Naive thymus-derived CD4-positive, alpha-beta T cell (primary cell): Measurements from ENCODE around the gene TEAD4. TPM values are rescaled to one million over a fixed set of nuclear protein-coding genes. Genes with fewer than 3 reads are reported as not detected.
A peak's percentile ranks its signal among the peaks of the same experiment; 100 is the strongest.
"Not testable (repeated sequence)": the region's sequence is repeated elsewhere in the genome, so short reads cannot be mapped to it uniquely, and the experiment has no call there.

Source experiments
- ATAC-seq: fragments of 150-1000 bp; cut with Tn5 transposase; 2 replicates; pipeline ENCODE4 v1.10.0; 2021; ENCODE audit warnings: mild to moderate bottlenecking, moderate library complexity
- CTCF ChIA-PET: fragments of 350-600 bp; sonication (Branson Sonifier 250); formaldehyde crosslinking; loops from one replicate; lab custom pipeline; 2021; ENCODE audit warnings: antibody characterized with exemption; lab: Charles Lee
- POLR2A ChIA-PET: fragments of 350-600 bp; sonication (Branson Sonifier 250); formaldehyde crosslinking; loops from one replicate; lab custom pipeline; 2021; ENCODE audit warnings: antibody characterized with exemption, inconsistent platforms; lab: Charles Lee
- DNase-seq, 9 donors: peaks; one replicate each; pipeline versions ENCODE4 v3.0.0 to v3.0.0-alpha.2; 2020 to 2022; ENCODE audit warnings: mixed read lengths in 1 of 9
- H3K27ac ChIP-seq: one replicate; pipeline ENCODE4 v1.7.0; 2013; ENCODE audit warnings: mild to moderate bottlenecking, low read depth, low read length, moderate library complexity
- H3K27me3 ChIP-seq, 2 donors: one replicate each; pipeline ENCODE4 v1.7.0; 2013; ENCODE audit warnings: low read length in 2 of 2, mild to moderate bottlenecking in 2 of 2, moderate library complexity in 2 of 2; ENCODE audit not compliant: control insufficient read depth in 2 of 2, insufficient read depth in 2 of 2
- H3K36me3 ChIP-seq, 3 experiments: 1 replicate in 2 of 3; 2 replicates in 1 of 3; pipeline ENCODE4 v1.7.0; 2013; ENCODE audit warnings: low read length in 3 of 3, mild to moderate bottlenecking in 3 of 3, moderate library complexity in 1 of 3; ENCODE audit not compliant: insufficient read depth in 3 of 3, control insufficient read depth in 2 of 3
- H3K4me1 ChIP-seq, 2 donors: one replicate each; pipeline ENCODE4 v1.7.0; 2013; ENCODE audit warnings: low read length in 2 of 2, mild to moderate bottlenecking in 2 of 2, moderate library complexity in 1 of 2; ENCODE audit not compliant: control insufficient read depth in 2 of 2, insufficient read depth in 2 of 2
- H3K4me3 ChIP-seq: 2 replicates; pipeline ENCODE4 v1.7.0; 2013; ENCODE audit warnings: mild to moderate bottlenecking, low read length
- H3K9me3 ChIP-seq, 3 experiments: 1 replicate in 2 of 3; 2 replicates in 1 of 3; pipeline ENCODE4 v1.7.0; 2013; ENCODE audit warnings: low read length in 3 of 3; ENCODE audit not compliant: control insufficient read depth in 2 of 3
- H3K27ac Mint-ChIP-seq, 9 donors: one replicate each; pipeline ENCODE4 v1.8.0; 2020 to 2022; ENCODE audit warnings: mixed read lengths in 9 of 9, mild to moderate bottlenecking in 8 of 9, moderate library complexity in 5 of 9, inconsistent platforms in 2 of 9
- H3K27me3 Mint-ChIP-seq, 5 donors: one replicate each; pipeline ENCODE4 v1.8.0; 2021 to 2022; ENCODE audit warnings: mixed read lengths in 5 of 5, mild to moderate bottlenecking in 1 of 5
- H3K36me3 Mint-ChIP-seq, 5 donors: one replicate each; pipeline ENCODE4 v1.8.0; 2020 to 2022; ENCODE audit warnings: mixed read lengths in 5 of 5, mild to moderate bottlenecking in 3 of 5, inconsistent platforms in 1 of 5
- H3K4me1 Mint-ChIP-seq, 7 donors: one replicate each; pipeline ENCODE4 v1.8.0; 2020 to 2022; ENCODE audit warnings: mixed read lengths in 7 of 7, mild to moderate bottlenecking in 3 of 7, inconsistent platforms in 1 of 7
- H3K4me3 Mint-ChIP-seq, 10 donors: one replicate each; pipeline ENCODE4 v1.8.0; 2020 to 2022; ENCODE audit warnings: mild to moderate bottlenecking in 10 of 10, mixed read lengths in 10 of 10, moderate library complexity in 6 of 10, inconsistent platforms in 2 of 10
- H3K9me3 Mint-ChIP-seq, 11 donors: one replicate each; pipeline ENCODE4 v1.8.0; 2020 to 2022; ENCODE audit warnings: mixed read lengths in 11 of 11, mild to moderate bottlenecking in 4 of 11, inconsistent platforms in 1 of 11, moderate library complexity in 1 of 11
- intact Hi-C, 2 donors: fragments of 100-400 bp; cut with micrococcal nuclease; formaldehyde crosslinking; loops; one replicate each; pipeline ENCODE4 v1.15.1; 2023
- polyA plus RNA-seq, 2 donors: library from polyadenylated mRNA; unstranded; fragments of 300-500 nt; fragmentation: Illumina TruSeq; gene quantifications; one replicate each; pipeline ENCODE4 v1.2.3, GENCODE V29; 2021
- total RNA-seq, 6 experiments: library from RNA in 5 of 6; stranded (reverse) in 5 of 6; gene quantifications; 1 replicate in 5 of 6; 2 replicates in 1 of 6; pipeline ENCODE4 v1.2.3 and lab custom pipeline; 2021 to 2026

The TEAD4 gene
- total and polyA plus RNA-seq, 7 experiments from 2014 or later: 1.8 TPM; not detected in 6

DNA sequence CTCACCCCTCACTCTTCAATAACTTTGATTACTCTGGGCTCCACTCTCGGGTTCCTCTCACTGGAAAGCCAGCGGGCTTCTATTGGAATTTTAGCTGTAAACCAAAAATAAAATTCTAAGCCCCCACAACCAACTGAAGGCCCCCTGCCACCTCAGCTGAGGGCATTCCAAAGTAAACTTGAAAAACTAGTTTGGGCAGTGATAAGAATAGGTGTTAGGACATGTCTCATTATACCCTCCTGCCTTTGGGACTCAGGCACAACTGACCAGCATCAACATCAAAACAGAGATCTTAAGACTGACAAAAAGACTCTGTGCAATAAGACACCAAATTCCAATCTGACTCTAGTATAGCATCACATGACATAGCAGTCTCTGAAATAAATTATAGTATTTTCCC is 106.1 kb downstream of the TEAD4 start:
- Histone ChIP-seq H3K27me3 (no peaks in the 10 kb centered on the region), H3K36me3 (no peaks in the 10 kb centered on the region), H3K27ac (no peak overlapping the region), H3K4me3 (no peak overlapping the region), H3K9me3 (peaks cover 0 to 8% (median 0%) of the 10 kb centered on the region in 3 experiments), H3K4me1 (no peaks in the 10 kb centered on the region)
- Mint-ChIP-seq H3K9me3 (peaks cover 0 to 22% (median 9%) of the 10 kb centered on the region in 11 donors), H3K36me3 (peaks cover 0 to 9% (median 4%) of the 10 kb centered on the region in 5 donors), H3K4me3 (no peak overlapping the region), H3K27ac (no peak overlapping the region), H3K27me3 (peaks cover 19 to 42% (median 35%) of the 10 kb centered on the region in 5 donors), H3K4me1 (peaks cover 0 to 6% (median 0%) of the 10 kb centered on the region in 7 donors)
- ATAC-seq: no peak
- CTCF ChIA-PET: no interaction called here
- intact Hi-C loops: no loop called here
- no peak for DNase-seq
- POLR2A ChIA-PET: no interaction called here

DNA sequence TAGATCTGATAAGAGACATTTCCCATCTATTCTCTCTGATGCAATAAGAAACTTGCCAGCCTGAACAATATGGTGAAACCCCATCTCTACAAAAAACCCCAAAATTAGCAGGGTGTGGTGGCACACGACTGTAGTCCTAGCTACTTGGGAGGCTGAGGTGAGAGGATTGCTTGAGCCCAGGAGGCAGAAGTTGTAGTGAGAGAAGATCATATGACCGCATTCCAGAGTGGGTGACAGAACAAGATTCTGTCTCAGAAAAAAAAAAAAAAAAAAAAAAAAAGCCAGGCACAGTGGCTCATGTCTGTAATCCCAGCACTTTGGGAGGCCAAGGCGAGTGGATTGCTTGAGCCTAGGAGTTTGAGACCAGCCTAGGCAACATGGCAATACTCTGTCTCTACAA is 106.6 kb downstream of the TEAD4 start:
- peaks cover 15 to 40% (median 31%) of the 10 kb centered on the region in 5 donors for H3K27me3 Mint-ChIP-seq
- H3K9me3 Mint-ChIP-seq: peaks cover 0 to 22% (median 9%) of the 10 kb centered on the region in 11 donors
- ATAC-seq, POLR2A ChIA-PET, H3K27ac ChIP-seq, H3K4me3 ChIP-seq, H3K4me1 Mint-ChIP-seq, CTCF ChIA-PET, H3K27ac Mint-ChIP-seq, intact Hi-C loops, H3K4me3 Mint-ChIP-seq, H3K36me3 Mint-ChIP-seq, H3K4me1 ChIP-seq, H3K36me3 ChIP-seq, H3K27me3 ChIP-seq, H3K9me3 ChIP-seq, DNase-seq: not testable (repeated sequence)

DNA sequence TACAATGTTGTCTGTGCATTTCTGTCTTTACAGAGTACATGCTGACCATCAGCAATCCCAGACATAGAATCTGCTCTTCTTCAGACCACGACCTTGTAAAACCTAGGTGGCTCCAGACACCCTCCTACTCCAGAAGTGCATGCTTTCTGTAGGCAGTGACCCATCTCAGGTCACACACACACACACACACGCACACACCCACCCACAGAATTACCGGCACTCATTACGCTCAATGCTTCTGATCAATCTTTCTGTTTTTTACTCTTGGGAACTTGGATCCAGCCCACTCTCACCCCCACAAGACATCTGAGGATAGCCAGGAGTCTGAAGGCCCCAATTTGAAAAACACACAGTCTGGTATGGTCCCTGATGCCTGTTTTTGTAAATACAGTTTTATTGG is 110.5 kb downstream of the TEAD4 start:
- no peak overlapping the region for H3K27ac Mint-ChIP-seq
- peaks cover 0 to 10% (median 5%) of the 10 kb centered on the region in 7 donors for H3K4me1 Mint-ChIP-seq
- CTCF ChIA-PET: no interaction called here
- POLR2A ChIA-PET: no interaction called here
- intact Hi-C loops: loop anchor here in 1 of 2 donors (10.0 kb wide), 1 partner anchor 735 kb away; no protein-coding TSS in a partner anchor
- no peak overlapping the region for H3K27ac ChIP-seq
- no peaks in the 10 kb centered on the region for H3K36me3 ChIP-seq
- no peak overlapping the region for H3K4me3 Mint-ChIP-seq
- no peaks in the 10 kb centered on the region for H3K9me3 ChIP-seq
- H3K27me3 ChIP-seq: no peaks in the 10 kb centered on the region
- peaks cover 4 to 26% (median 5%) of the 10 kb centered on the region in 5 donors for H3K27me3 Mint-ChIP-seq
- H3K36me3 Mint-ChIP-seq: no peaks in the 10 kb centered on the region
- ATAC-seq: no peak
- H3K9me3 Mint-ChIP-seq: peaks cover 0 to 8% (median 0%) of the 10 kb centered on the region in 11 donors
- no peak for DNase-seq
- H3K4me3 ChIP-seq: no peak overlapping the region
- H3K4me1 ChIP-seq: no peaks in the 10 kb centered on the region

DNA sequence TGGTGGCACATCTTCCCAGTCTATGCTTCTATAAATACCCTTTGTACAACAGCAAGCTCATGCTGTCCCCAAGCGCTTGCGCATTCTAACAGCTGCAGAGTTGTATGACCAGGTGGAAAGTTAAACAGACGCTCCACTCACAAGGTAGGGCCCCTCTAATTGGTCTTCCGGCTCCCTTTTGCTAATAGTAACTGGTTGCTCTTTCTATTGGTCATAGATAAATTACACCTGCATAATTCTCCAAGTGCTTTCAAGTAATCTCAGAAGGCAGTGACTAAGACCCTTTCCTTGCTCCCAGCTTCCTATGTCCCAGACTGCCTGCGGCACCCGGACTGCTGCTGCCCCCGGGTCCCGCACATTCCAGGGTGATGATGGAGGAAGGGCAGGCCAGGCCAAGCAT is 111.9 kb downstream of the TEAD4 start:
- POLR2A ChIA-PET: no interaction called here
- Histone ChIP-seq H3K36me3 (no peaks in the 10 kb centered on the region), H3K9me3 (no peaks in the 10 kb centered on the region), H3K4me1 (no peaks in the 10 kb centered on the region), H3K27me3 (peaks cover 0 to 4% of the 10 kb centered on the region in 2 donors), H3K4me3 (no peak overlapping the region), H3K27ac (no peak overlapping the region)
- H3K27me3 Mint-ChIP-seq: peaks cover 4 to 29% (median 9%) of the 10 kb centered on the region in 5 donors
- H3K27ac Mint-ChIP-seq: no peak overlapping the region
- no peaks in the 10 kb centered on the region for H3K36me3 Mint-ChIP-seq
- H3K9me3 Mint-ChIP-seq: peaks cover 0 to 2% (median 0%) of the 10 kb centered on the region in 11 donors
- peaks cover 0 to 13% (median 5%) of the 10 kb centered on the region in 7 donors for H3K4me1 Mint-ChIP-seq
- DNase-seq (no peak), ATAC-seq (no peak)
- intact Hi-C loops: loop anchor here in 1 of 2 donors (10.0 kb wide), 1 partner anchor 734 kb away; no protein-coding TSS in a partner anchor
- no peak overlapping the region for H3K4me3 Mint-ChIP-seq
- CTCF ChIA-PET: interaction anchor here (1.2 kb wide), 1 partner anchor 13 kb away, joined by 3 read pairs; no protein-coding TSS in a partner anchor

DNA sequence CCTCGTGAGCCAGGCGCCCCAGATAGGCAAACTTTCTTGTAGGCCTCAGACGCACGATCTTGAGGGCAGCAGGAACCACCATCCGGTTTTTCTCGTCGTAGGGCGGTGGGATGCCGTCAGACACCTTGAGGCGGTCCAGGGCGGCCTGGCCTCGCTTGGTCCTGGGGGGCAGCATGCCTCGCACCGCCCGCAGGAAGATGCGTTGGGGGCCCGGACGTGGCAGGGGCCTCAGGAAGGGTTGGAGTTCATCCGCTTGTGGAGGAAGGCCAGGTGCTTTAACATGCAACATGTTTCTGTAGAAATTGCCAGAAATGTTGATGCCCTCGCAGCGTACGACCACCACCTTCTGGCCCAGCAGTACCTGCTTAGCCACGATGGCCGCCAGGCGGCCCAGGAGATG is 112.5 kb downstream of the TEAD4 start:
- Histone ChIP-seq H3K27me3 (peaks cover 0 to 4% of the 10 kb centered on the region in 2 donors), H3K36me3 (no peaks in the 10 kb centered on the region), H3K4me3 (no peak overlapping the region), H3K4me1 (no peaks in the 10 kb centered on the region), H3K9me3 (no peaks in the 10 kb centered on the region), H3K27ac (no peak overlapping the region)
- H3K9me3 Mint-ChIP-seq: no peaks in the 10 kb centered on the region
- H3K4me3 Mint-ChIP-seq: no peak overlapping the region
- intact Hi-C loops: loop anchor here in 1 of 2 donors (2.0 to 10.0 kb wide), 2 partner anchors 63 to 733 kb away; no protein-coding TSS in a partner anchor
- DNase-seq: no peak
- no peak overlapping the region for H3K27ac Mint-ChIP-seq
- ChIA-PET CTCF (no interaction called here), POLR2A (no interaction called here)
- ATAC-seq: no peak
- H3K27me3 Mint-ChIP-seq: peaks cover 4 to 27% (median 9%) of the 10 kb centered on the region in 5 donors
- H3K4me1 Mint-ChIP-seq: peaks cover 0 to 15% (median 5%) of the 10 kb centered on the region in 7 donors
- H3K36me3 Mint-ChIP-seq: no peaks in the 10 kb centered on the region

DNA sequence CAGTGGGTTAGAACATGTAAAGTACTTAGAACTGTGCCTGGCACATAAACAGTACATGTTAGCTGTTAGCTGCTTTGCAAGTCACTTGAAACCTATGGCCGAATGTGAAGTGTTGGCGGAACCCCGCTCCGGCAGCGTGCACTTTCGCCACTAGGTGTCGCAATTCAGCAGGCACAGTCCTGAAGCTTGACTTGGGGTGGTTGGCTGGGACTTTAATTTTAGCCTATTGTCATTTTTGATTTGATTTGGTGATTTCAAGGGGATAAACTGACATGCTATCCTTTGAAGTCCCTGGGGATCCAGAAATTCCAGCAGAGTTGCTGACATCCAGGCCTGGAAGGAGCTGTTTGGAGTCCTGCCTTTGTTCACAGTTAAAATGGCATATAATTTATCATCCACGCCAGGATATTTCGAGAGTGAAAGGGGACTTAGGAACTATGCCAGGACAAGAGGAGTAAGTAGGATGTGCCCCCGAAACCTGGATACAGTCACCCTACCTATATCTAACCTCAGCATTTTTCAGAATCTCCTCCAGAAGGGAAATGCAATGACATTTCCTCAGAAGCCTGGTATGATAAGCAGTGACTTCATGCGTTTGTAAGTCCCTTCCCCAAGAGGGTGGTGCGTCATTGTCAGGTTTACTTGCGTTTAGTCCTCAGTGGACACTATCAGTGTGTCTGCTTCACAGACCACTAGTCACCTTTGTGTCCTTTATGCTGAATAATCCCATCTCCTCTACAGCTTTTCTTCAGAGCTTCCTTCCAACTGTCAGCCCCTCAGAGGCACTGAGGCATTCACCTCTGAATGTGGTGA is 114.4 kb downstream of the TEAD4 start:
- intact Hi-C loops: loop anchor here (1.0 to 10.0 kb wide), 5 partner anchors 61 to 731 kb away; no protein-coding TSS in a partner anchor
- H3K27ac Mint-ChIP-seq: peak overlapping the region in 1 of 9 donors; percentile 9

More for the DNA sequence above, 114.4 kb downstream of the TEAD4 start:
- peaks cover 0 to 21% (median 13%) of the 10 kb centered on the region in 7 donors for H3K4me1 Mint-ChIP-seq
- H3K4me3 ChIP-seq: no peak overlapping the region
- ChIA-PET CTCF (interaction anchor here (0.6 to 2.8 kb wide), 3 partner anchors 203 to 701 kb away, joined by 3 to 31 read pairs (median 4); no protein-coding TSS in a partner anchor), POLR2A (no interaction called here)
- no peaks in the 10 kb centered on the region for H3K9me3 Mint-ChIP-seq
- H3K27me3 Mint-ChIP-seq: peaks cover 0 to 32% (median 5%) of the 10 kb centered on the region in 5 donors
- no peak overlapping the region for H3K27ac ChIP-seq
- ATAC-seq: peak; percentile 69
- H3K4me1 ChIP-seq: peaks cover 0 to 3% of the 10 kb centered on the region in 2 donors
- peaks cover 0 to 4% of the 10 kb centered on the region in 2 donors for H3K27me3 ChIP-seq
- peak overlapping the region in 2 of 10 donors; percentile 27 to 51 for H3K4me3 Mint-ChIP-seq
- H3K9me3 ChIP-seq: no peaks in the 10 kb centered on the region
- peak; percentile 63 to 86 (median 76) for DNase-seq
- H3K36me3 ChIP-seq: no peaks in the 10 kb centered on the region
- H3K36me3 Mint-ChIP-seq: no peaks in the 10 kb centered on the region
